Prostate gland (tissue), 2 donors: ENCODE data around the gene AP1G1.

Experiments used
- CTCF ChIP-seq, 4 experiments: fragments of 200-600 bp in 2 of 4; fragments of 450-650 bp in 2 of 4; sonication (generic) in 2 of 4; IDR thresholded peaks; 1 replicate in 3 of 4; 2 replicates in 1 of 4; pipeline ENCODE4 v1.5.1; 2016 to 2019; ENCODE audit warnings: antibody characterized with exemption in 4 of 4, mild to moderate bottlenecking in 2 of 4, moderate library complexity in 2 of 4
- POLR2A ChIP-seq: fragments of 450-650 bp; IDR thresholded peaks from one replicate; pipeline ENCODE4 v1.6.1; 2016; ENCODE audit warnings: antibody characterized with exemption, mild to moderate bottlenecking

GRCh38 chr16:71852158-71852557 is 43.5 kb upstream of the AP1G1 start:
- no peak for TF ChIP-seq CTCF (IDR thresholded peaks at IDR 0.05)
- TF ChIP-seq POLR2A = no peak
